ENCODE measurements around the gene IVL. TPM values are rescaled to one million over a fixed set of nuclear protein-coding genes. Genes with fewer than 3 reads are reported as not detected.

The IVL gene
- total and polyA plus RNA-seq, 12 donors = 0.16 to 0.30 TPM; not detected in 10

DNA sequence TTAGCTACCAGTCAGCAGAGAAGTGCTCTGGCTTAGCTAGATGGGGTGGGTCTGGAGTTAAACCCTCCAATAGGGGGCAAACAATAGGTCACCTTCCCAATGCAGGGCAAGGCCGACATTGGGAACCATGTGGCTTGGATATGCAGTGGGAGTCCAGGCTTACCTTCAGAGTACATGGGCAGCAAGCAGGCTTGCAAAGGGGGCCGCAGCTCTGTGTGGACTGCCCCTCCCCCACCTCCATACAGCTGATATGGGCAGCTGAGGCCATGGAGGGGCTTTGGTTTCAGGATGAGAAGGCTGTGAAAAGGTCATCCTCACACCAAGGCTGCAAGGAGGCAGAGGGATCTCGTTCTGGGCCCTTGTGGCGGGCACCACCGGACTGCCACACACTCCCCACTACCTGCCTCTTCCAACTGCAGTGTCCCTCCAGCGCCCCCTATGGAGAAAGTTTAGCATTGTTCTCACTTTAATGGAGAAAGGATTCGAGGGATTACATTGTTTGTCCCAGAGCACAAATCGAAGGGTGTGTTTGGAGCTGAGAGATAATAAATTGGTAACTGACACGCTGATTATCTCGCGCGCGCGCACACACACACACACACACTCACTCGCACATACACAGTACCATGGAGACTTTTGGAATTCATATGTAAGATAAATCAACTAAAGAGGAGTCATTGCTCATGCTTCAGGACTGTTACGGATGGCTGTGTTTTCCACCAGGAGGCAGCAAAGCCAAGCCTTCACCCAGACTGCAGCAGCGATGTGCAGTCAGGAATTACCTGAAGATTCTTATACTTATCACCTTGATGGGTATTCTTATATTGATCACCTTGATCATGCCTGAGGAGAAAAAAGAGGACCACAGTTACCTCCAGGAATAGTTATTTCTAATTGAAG, 37.3 kb upstream of the IVL start:
- H3K4me3 ChIP-seq = no peak overlapping the region

DNA sequence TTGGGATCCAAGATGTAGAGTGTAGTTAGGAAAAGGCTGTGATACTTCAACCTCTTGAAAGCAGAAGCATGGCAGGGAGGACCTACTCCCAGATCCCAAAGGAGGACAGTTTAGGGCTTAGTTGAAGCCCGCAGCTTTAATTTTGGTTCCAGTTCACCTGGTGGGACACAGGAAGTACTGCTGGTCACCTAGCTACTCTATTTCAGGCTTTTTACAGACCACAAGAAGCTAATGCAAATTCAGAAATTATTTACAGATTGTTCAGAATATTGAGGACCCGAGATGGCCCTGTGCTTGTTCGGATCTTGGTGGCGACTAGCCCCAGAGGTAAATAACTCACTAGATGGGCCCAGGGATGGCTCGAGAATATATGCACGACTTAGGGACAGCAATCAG, 36.6 kb upstream of the IVL start:
- no peaks in the 10 kb centered on the region for H3K4me1 ChIP-seq (replicated peaks in 1 of 2)
- intact Hi-C loops (cut with DNase I) = loop anchor here in 1 of 2 donors (10.0 kb wide), 1 partner anchor 353 kb away; no protein-coding TSS in a partner anchor
- no peak for TF ChIP-seq POLR2A (IDR thresholded peaks at IDR 0.05)
- TF ChIP-seq, protein P1, sequence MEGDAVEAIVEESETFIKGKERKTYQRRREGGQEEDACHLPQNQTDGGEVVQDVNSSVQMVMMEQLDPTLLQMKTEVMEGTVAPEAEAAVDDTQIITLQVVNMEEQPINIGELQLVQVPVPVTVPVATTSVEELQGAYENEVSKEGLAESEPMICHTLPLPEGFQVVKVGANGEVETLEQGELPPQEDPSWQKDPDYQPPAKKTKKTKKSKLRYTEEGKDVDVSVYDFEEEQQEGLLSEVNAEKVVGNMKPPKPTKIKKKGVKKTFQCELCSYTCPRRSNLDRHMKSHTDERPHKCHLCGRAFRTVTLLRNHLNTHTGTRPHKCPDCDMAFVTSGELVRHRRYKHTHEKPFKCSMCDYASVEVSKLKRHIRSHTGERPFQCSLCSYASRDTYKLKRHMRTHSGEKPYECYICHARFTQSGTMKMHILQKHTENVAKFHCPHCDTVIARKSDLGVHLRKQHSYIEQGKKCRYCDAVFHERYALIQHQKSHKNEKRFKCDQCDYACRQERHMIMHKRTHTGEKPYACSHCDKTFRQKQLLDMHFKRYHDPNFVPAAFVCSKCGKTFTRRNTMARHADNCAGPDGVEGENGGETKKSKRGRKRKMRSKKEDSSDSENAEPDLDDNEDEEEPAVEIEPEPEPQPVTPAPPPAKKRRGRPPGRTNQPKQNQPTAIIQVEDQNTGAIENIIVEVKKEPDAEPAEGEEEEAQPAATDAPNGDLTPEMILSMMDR (IDR thresholded peaks at IDR 0.05) = no peak
- DNase-seq = no peak
- H3K27ac ChIP-seq = no peak overlapping the region
- no peaks in the 10 kb centered on the region for H3K27me3 ChIP-seq
- H3K36me3 ChIP-seq (replicated peaks in 1 of 2) = no peaks in the 10 kb centered on the region
- H3K9me3 ChIP-seq (replicated peaks in 1 of 3) = no peaks in the 10 kb centered on the region
- WGBS, 4 donors = 81 to 86% (median 84%) methylated on average over 5 to 6 of the region's 6 CpGs
- no peak overlapping the region for H3K4me3 ChIP-seq

More for the DNA sequence above, 37.3 kb upstream of the IVL start:
- no peaks in the 10 kb centered on the region for H3K9me3 ChIP-seq (replicated peaks in 1 of 3)
- H3K4me1 ChIP-seq (replicated peaks in 1 of 2) = no peaks in the 10 kb centered on the region
- intact Hi-C loops (cut with DNase I) = loop anchor here in 1 of 2 donors (10.0 kb wide), 1 partner anchor 354 kb away; no protein-coding TSS in a partner anchor
- no peaks in the 10 kb centered on the region for H3K27me3 ChIP-seq
- WGBS, 4 donors = 48 to 66% (median 51%) methylated on average over 16 to 17 of the region's 17 CpGs
- H3K27ac ChIP-seq = no peak overlapping the region
- TF ChIP-seq POLR2A (IDR thresholded peaks at IDR 0.05) = no peak
- TF ChIP-seq, protein P1 (IDR thresholded peaks at IDR 0.05) = no peak
- peak in 1 of 7 donors; percentile 3 for DNase-seq
- H3K36me3 ChIP-seq (replicated peaks in 1 of 2) = no peaks in the 10 kb centered on the region

DNA sequence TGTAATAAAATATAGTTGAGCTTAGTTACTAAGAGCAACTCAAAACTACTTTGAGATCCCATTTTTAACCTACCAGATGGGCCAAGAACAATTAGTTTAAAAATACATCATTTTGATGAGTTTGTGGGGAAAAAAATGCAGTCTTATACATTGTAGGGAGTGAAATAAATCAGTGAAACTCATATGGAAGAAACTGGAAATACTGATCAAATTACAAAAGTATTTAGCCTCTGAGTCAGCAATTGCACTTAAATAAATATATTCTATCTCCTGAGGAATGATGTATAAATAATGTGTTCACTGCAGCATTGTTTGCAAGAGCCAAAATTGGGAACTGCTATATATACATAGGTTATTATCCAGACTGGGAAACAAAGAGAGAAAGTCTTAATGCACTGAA, 34.9 kb upstream of the IVL start:
- no peak overlapping the region for H3K27ac ChIP-seq
- H3K4me1 ChIP-seq (replicated peaks in 1 of 2) = no peaks in the 10 kb centered on the region
- H3K4me3 ChIP-seq = no peak overlapping the region
- intact Hi-C loops (cut with DNase I) = loop anchor here in 1 of 2 donors (10.0 kb wide), 1 partner anchor 351 kb away; no protein-coding TSS in a partner anchor
- no peaks in the 10 kb centered on the region for H3K36me3 ChIP-seq (replicated peaks in 1 of 2)
- TF ChIP-seq POLR2A (IDR thresholded peaks at IDR 0.05) = no peak
- TF ChIP-seq, protein P1 (IDR thresholded peaks at IDR 0.05) = no peak
- DNase-seq = no peak
- no peaks in the 10 kb centered on the region for H3K27me3 ChIP-seq
- no peaks in the 10 kb centered on the region for H3K9me3 ChIP-seq (replicated peaks in 1 of 3)

DNA sequence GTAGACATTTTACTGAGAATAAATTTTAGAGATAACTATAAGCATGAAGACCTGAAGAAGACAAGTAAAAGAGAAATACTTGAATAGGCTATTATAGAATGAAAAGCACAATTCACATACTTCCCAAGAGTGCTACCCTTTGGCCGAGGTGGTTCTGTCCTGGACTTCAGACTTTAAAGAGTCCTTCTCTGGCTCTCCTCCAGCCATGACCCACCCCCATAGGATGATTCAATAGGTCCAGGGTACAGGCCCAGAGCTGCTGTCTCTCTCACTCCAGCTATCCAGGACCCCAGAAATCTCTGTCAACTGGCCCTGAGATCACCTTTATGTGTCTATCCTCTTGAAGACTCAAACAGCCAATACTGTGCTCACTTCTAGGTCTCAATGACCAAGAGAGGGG, 31.5 kb upstream of the IVL start:
- intact Hi-C loops (cut with DNase I) = loop anchor here in 1 of 2 donors (10.0 kb wide), 1 partner anchor 348 kb away; no protein-coding TSS in a partner anchor
- H3K27ac ChIP-seq = no peak overlapping the region
- WGBS, 4 donors = 64 to 86% (median 78%) methylated on average over 1 of the region's 1 CpG
- H3K4me1 ChIP-seq (replicated peaks in 1 of 2) = no peaks in the 10 kb centered on the region
- no peaks in the 10 kb centered on the region for H3K27me3 ChIP-seq
- DNase-seq = no peak
- TF ChIP-seq POLR2A (IDR thresholded peaks at IDR 0.05) = no peak
- TF ChIP-seq, protein P1 (IDR thresholded peaks at IDR 0.05) = no peak
- H3K9me3 ChIP-seq (replicated peaks in 1 of 3) = no peaks in the 10 kb centered on the region
- H3K36me3 ChIP-seq (replicated peaks in 1 of 2) = no peaks in the 10 kb centered on the region
- H3K4me3 ChIP-seq = no peak overlapping the region

All from adrenal gland (tissue), 12 donors.